ENCODE measurements around the gene KLHL25.
A peak's percentile ranks its signal among the peaks of the same experiment; 100 is the strongest.

The KLHL25 gene

GRCh38 chr15:85726454-85726853, 68.3 kb downstream of the KLHL25 start:
- Histone ChIP-seq H3K4me3 (no peak overlapping the region), H3K27ac (peak overlapping the region in 10 of 21 experiments; percentile 8 to 56 (median 35))

GRCh38 chr15:85725564-85725963, 69.2 kb downstream of the KLHL25 start:
- Histone ChIP-seq H3K4me3 (no peak overlapping the region), H3K27ac (peak overlapping the region in 10 of 21 experiments; percentile 8 to 65 (median 24))

GRCh38 chr15:85725019-85725418, 69.7 kb downstream of the KLHL25 start:
- peak overlapping the region in 14 of 21 experiments; percentile 2 to 66 (median 38) for H3K27ac ChIP-seq
- no peak overlapping the region for H3K4me3 ChIP-seq

GRCh38 chr15:85723960-85724945, 70.5 kb downstream of the KLHL25 start:
- H3K27ac ChIP-seq: peak overlapping the region in 16 of 21 experiments; percentile 2 to 66 (median 36)

GRCh38 chr15:85722374-85723152, 72.2 kb downstream of the KLHL25 start:
- Histone ChIP-seq H3K27ac (peak overlapping the region in 3 of 21 experiments; percentile 14 to 66 (median 17)), H3K4me3 (no peak overlapping the region)

More at GRCh38 chr15:85723960-85724945, 70.5 kb downstream of the KLHL25 start:
- no peak overlapping the region for H3K4me3 ChIP-seq

- Histone ChIP-seq H3K4me3 (no peak overlapping the region), H3K27ac (no peak overlapping the region)
Measured at GRCh38 chr15:85718981-85719380, 75.7 kb downstream of the KLHL25 start.

GRCh38 chr15:85718271-85718971, 76.3 kb downstream of the KLHL25 start:
- H3K27ac ChIP-seq: no peak overlapping the region

GRCh38 chr15:85717212-85717611, 77.5 kb downstream of the KLHL25 start:
- Histone ChIP-seq H3K27ac (no peak overlapping the region), H3K4me3 (no peak overlapping the region)

More at GRCh38 chr15:85718271-85718971, 76.3 kb downstream of the KLHL25 start:
- H3K4me3 ChIP-seq: no peak overlapping the region

GRCh38 chr15:85716261-85716660, 78.5 kb downstream of the KLHL25 start:
- H3K27ac ChIP-seq: no peak overlapping the region
- no peak overlapping the region for H3K4me3 ChIP-seq

GRCh38 chr15:85711580-85712192, 83.0 kb downstream of the KLHL25 start:
- Histone ChIP-seq H3K4me3 (no peak overlapping the region), H3K27ac (peak overlapping the region in 2 of 21 experiments; percentile 1 to 7)

- H3K4me3 ChIP-seq: no peak overlapping the region
- peak overlapping the region in 8 of 21 experiments; percentile 16 to 48 (median 24) for H3K27ac ChIP-seq
Measured at GRCh38 chr15:85710340-85710842, 84.3 kb downstream of the KLHL25 start.
